ENCODE data around the gene SEMA4B.

- TF ChIP-seq, protein P1, sequence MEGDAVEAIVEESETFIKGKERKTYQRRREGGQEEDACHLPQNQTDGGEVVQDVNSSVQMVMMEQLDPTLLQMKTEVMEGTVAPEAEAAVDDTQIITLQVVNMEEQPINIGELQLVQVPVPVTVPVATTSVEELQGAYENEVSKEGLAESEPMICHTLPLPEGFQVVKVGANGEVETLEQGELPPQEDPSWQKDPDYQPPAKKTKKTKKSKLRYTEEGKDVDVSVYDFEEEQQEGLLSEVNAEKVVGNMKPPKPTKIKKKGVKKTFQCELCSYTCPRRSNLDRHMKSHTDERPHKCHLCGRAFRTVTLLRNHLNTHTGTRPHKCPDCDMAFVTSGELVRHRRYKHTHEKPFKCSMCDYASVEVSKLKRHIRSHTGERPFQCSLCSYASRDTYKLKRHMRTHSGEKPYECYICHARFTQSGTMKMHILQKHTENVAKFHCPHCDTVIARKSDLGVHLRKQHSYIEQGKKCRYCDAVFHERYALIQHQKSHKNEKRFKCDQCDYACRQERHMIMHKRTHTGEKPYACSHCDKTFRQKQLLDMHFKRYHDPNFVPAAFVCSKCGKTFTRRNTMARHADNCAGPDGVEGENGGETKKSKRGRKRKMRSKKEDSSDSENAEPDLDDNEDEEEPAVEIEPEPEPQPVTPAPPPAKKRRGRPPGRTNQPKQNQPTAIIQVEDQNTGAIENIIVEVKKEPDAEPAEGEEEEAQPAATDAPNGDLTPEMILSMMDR (IDR thresholded peaks at IDR 0.05) = no peak
- no peak for TF ChIP-seq POLR2A (IDR thresholded peaks at IDR 0.05)
These were observed 7.2 kb downstream of the SEMA4B start for GRCh38 chr15:90208356-90208755.

Data from body of pancreas (tissue), 4 donors.